KOPT-K1 (cell line): Measurements from ENCODE around the gene PIAS4.

ENCODE experiments used
- H3K27ac ChIP-seq: fragments of 200-600 bp; sonication (generic); 2 replicates; pipeline ENCODE4 v1.5.1; 2016; ENCODE audit warnings: antibody characterized with exemption, mild to moderate bottlenecking, low read depth, low read length; ENCODE audit not compliant: poor library complexity, severe bottlenecking
- H3K36me3 ChIP-seq: fragments of 200-600 bp; sonication (generic); 2 replicates; pipeline ENCODE4 v1.5.1; 2017; ENCODE audit warnings: antibody characterized with exemption, mild to moderate bottlenecking, low read length, moderate library complexity; ENCODE audit not compliant: insufficient read depth
- H3K9me3 ChIP-seq: fragments of 200-600 bp; sonication (generic); 2 replicates; pipeline ENCODE4 v1.5.1; 2017; ENCODE audit warnings: antibody characterized with exemption, low read length, mild to moderate bottlenecking; ENCODE audit not compliant: insufficient read depth, poor library complexity, severe bottlenecking

Gene PIAS4

GRCh38 chr19:3970808-3971598 lies 36.5 kb upstream of the PIAS4 start, which contains the start of gene DAPK3:
Gene DAPK3, minus strand, starts transcription at chr19:3971099. Its CDS starts 1,364 bp downstream, at chr19:3969735.
- H3K27ac ChIP-seq, result peak within 1 kb of the TSS; percentile 63
- H3K36me3 ChIP-seq, result peaks cover 46% of the 10 kb centered on the region
- no peaks in the 10 kb centered on the region for H3K9me3 ChIP-seq

DNA sequence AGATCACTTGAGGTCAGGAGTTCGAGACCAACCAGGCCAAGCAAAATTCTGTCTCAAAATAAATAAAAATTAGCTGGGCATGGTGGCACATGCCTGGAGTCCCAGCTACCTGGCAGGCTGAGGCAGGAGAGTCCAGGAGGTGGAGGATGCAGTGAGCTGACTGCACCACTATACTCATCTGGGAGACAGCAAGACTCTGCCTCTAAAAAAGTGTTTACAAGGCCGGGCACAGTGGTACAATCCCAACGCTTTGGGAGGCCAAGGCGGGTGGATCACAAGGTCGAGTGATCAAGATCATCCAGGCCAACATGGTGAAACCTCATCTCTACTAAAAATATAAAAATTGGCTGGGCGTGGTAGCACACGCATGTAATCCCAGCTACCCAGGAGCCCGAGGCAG lies 32.4 kb upstream of the PIAS4 start:
- no peaks in the 10 kb centered on the region for H3K9me3 ChIP-seq
- peaks cover 53% of the 10 kb centered on the region for H3K36me3 ChIP-seq
- H3K27ac ChIP-seq, result no peak overlapping the region

DNA sequence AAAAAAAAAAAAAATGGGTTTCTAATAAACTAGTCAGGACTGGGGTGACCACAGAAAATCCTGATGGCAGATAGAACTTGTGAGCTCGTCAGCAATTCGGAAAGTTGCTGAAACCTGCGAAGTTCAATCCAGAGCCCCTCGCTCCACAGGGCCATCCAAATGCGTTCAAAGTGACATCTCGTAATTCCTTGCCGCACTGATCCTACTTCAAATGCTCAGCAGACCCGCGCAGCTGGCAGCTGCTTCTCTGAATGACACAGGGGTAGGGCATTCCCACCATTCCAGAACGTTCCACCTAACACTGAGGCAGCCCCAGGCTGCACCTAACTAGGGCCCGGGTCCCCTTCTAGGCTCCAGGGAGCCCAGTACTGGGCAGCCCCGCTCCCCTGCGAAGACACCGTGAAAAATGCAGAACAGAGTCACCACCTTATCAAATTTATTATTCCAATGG lies 31.9 kb upstream of the PIAS4 start:
- H3K9me3 ChIP-seq, result no peaks in the 10 kb centered on the region
- H3K27ac ChIP-seq, result no peak overlapping the region
- peaks cover 58% of the 10 kb centered on the region for H3K36me3 ChIP-seq

GRCh38 chr19:3976495-3977241 lies 30.9 kb upstream of the PIAS4 start:
- Histone ChIP-seq H3K9me3 (no peaks in the 10 kb centered on the region), H3K36me3 (peaks cover 68% of the 10 kb centered on the region), H3K27ac (no peak overlapping the region)

- H3K27ac ChIP-seq, result no peak overlapping the region
- peaks cover 77% of the 10 kb centered on the region for H3K36me3 ChIP-seq
- no peaks in the 10 kb centered on the region for H3K9me3 ChIP-seq
These were observed 30.0 kb upstream of the PIAS4 start for GRCh38 chr19:3977242-3978143.

GRCh38 chr19:3978145-3978544 lies 29.4 kb upstream of the PIAS4 start:
- no peaks in the 10 kb centered on the region for H3K9me3 ChIP-seq
- no peak overlapping the region for H3K27ac ChIP-seq
- peaks cover 83% of the 10 kb centered on the region for H3K36me3 ChIP-seq

- H3K9me3 ChIP-seq, result no peaks in the 10 kb centered on the region
- H3K27ac ChIP-seq, result no peak overlapping the region
- H3K36me3 ChIP-seq, result peaks cover 94% of the 10 kb centered on the region
These were observed 28.3 kb upstream of the PIAS4 start for GRCh38 chr19:3979289-3979673.

DNA sequence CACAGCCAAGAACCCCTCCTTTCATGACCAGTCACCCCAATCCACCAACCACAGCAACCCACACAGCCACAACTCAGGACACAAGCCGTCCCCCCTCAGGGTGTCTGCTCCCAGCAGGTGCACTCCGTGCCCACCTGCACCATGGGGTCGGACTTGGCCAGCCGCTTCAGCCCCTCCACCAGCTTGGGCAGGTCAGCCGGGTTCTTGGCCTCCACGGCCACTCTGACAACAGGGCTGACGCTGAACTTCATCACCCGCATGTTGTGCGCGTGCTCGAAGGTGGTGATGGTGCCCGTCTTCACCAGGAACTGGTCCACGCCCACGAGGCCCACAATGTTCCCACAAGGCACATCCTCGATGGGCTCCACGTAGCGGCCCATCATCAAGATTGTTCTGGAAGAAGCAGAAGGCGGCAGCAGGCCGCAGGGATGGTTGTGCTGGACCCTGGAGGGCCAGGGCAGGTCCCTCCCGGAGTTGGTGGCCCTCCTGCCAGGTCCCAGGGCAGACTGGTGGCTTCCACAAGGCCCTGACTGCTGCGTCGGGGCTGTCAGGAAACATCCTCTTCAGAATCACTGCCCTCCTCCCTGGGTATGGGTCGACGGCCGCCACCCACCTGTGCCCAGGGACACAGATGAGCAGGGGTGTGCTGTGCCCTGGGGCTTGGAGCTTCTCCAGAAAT lies 27.7 kb upstream of the PIAS4 start:
- peaks cover 99% of the 10 kb centered on the region for H3K36me3 ChIP-seq

GRCh38 chr19:3980353-3981251 lies 26.9 kb upstream of the PIAS4 start:
- peaks cover 91% of the 10 kb centered on the region for H3K36me3 ChIP-seq
- no peak overlapping the region for H3K27ac ChIP-seq
- H3K9me3 ChIP-seq, result no peaks in the 10 kb centered on the region

More for the DNA sequence above, 27.7 kb upstream of the PIAS4 start:
- Histone ChIP-seq H3K27ac (no peak overlapping the region), H3K9me3 (no peaks in the 10 kb centered on the region)

- Histone ChIP-seq H3K36me3 (peaks cover 84% of the 10 kb centered on the region), H3K9me3 (no peaks in the 10 kb centered on the region), H3K27ac (no peak overlapping the region)
These were observed 26.2 kb upstream of the PIAS4 start for GRCh38 chr19:3981373-3981735.

GRCh38 chr19:3981736-3982681 lies 25.5 kb upstream of the PIAS4 start:
- Histone ChIP-seq H3K9me3 (no peaks in the 10 kb centered on the region), H3K36me3 (peaks cover 77% of the 10 kb centered on the region), H3K27ac (no peak overlapping the region)

DNA sequence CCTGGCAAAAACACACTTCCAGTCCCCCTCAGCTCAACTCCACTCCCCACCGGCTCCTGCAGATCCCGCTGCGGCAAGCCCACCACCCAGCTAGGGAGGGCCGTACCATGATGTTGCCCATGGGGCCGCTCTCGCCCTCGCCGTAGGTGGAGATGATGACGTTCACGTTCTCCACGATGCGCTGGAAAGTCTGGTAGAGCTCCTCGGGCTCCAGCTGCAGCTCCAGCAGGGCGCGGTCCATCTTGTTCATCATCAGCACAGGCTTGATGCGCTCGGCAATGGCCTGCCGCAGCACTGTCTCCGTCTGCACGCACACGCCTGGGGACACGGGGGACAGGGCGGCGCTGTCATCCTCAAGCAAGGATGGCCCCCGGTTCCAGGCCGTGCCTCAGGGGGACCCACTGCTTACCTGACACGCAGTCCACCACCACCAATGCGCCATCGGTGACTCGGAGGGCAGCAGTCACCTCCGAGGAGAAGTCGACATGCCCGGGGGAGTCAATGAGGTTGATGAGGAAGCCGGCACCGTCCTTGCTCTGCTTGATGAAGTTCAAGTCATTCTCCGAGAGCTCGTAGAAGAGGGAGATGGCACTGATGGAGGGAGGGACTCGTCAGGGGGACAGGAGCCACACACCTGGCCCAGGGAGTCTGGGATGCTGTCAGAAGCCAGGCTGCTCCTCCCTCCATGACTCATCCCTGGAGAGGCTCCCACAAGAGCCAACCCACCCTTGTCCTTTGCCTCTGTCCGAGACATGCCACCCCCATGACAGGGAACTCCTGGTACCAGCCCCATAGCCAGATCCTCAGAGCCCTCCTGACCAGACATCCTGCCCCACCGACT lies 24.6 kb upstream of the PIAS4 start:
- Histone ChIP-seq H3K27ac (peak overlapping the region; percentile 84), H3K9me3 (no peaks in the 10 kb centered on the region), H3K36me3 (peaks cover 68% of the 10 kb centered on the region)
